Upper lobe of right lung (tissue), 1 donor: ENCODE results near the gene FRY. TPM values are rescaled to one million over a fixed set of nuclear protein-coding genes. Genes with fewer than 3 reads are reported as not detected.
"Not testable (repeated sequence)": the region's sequence is repeated elsewhere in the genome, so short reads cannot be mapped to it uniquely, and the experiment has no call there.

ENCODE experiments used
- ATAC-seq: fragments of 200-7000 bp; cut with Tn5 transposase; one replicate; pipeline ENCODE4 v1.9.1; 2020; ENCODE audit warnings: mild to moderate bottlenecking, moderate library complexity
- DNase-seq: peaks from one replicate; pipeline ENCODE4 v3.0.0-alpha.2; 2020
- H3K27ac ChIP-seq: fragments of 200-600 bp; one replicate; pipeline ENCODE4 v1.8.0; 2022
- H3K27me3 ChIP-seq: fragments of 200-600 bp; one replicate; pipeline ENCODE4 v1.8.0; 2022; ENCODE audit warnings: mild to moderate bottlenecking
- H3K36me3 ChIP-seq: fragments of 200-600 bp; one replicate; pipeline ENCODE4 v1.8.0; 2022
- H3K4me1 ChIP-seq: fragments of 200-600 bp; one replicate; pipeline ENCODE4 v1.8.0; 2022
- H3K4me3 ChIP-seq: fragments of 200-600 bp; one replicate; pipeline ENCODE4 v1.8.0; 2022; ENCODE audit warnings: mild to moderate bottlenecking
- H3K9me3 ChIP-seq: fragments of 200-600 bp; one replicate; pipeline ENCODE4 v1.8.0; 2022
- CTCF ChIP-seq: fragments of 200-600 bp; IDR thresholded peaks from one replicate; pipeline ENCODE4 v1.8.0; 2022; ENCODE audit warnings: antibody characterized with exemption
- intact Hi-C: fragments of 100-400 bp; cut with DNase I; formaldehyde crosslinking; loops from one replicate; pipeline ENCODE4 v1.11.0; 2022
- long read RNA-seq: library from polyadenylated mRNA; unstranded; transcript quantifications from one replicate; pipeline ENCODE4 v2.0.0, GENCODE V29; 2021
- total RNA-seq: library from RNA; stranded (reverse); fragmentation: NEBNext Ultra II Directional; extraction: Animal tissue kit (Norgen Biotek cat#: 25700); gene quantifications from one replicate; pipeline ENCODE4 v1.2.1, GENCODE V29; 2021
- donor health status: DM: no; HTN: yes; CAD: no; lungs with severe emphysema.

Gene FRY
- 76.6 TPM for total RNA-seq
- long read RNA-seq, partial matches to known transcripts = 55 of 71 reads
- long read RNA-seq, other reads (novel, unspliced or antisense) = 14 of 71 reads

- intact Hi-C loops = no loop called here
- H3K9me3 ChIP-seq = no peaks in the 10 kb centered on the region
- no peaks in the 10 kb centered on the region for H3K27me3 ChIP-seq
- H3K4me3 ChIP-seq = peak within 1 kb of the TSS; percentile 71
- peak within 1 kb of the TSS; percentile 53 for H3K27ac ChIP-seq
- ATAC-seq (peak; percentile 86), DNase-seq (peak; percentile 78)
- peaks cover 5% of the 10 kb centered on the region for H3K4me1 ChIP-seq
- no peaks in the 10 kb centered on the region for H3K36me3 ChIP-seq
- TF ChIP-seq CTCF = no peak
These were observed at the start of gene FRY for GRCh38 chr13:32031025-32031814. Gene FRY, plus strand, starts transcription at chr13:32031774. Its CDS starts 22 bp downstream, at chr13:32031796.

DNA sequence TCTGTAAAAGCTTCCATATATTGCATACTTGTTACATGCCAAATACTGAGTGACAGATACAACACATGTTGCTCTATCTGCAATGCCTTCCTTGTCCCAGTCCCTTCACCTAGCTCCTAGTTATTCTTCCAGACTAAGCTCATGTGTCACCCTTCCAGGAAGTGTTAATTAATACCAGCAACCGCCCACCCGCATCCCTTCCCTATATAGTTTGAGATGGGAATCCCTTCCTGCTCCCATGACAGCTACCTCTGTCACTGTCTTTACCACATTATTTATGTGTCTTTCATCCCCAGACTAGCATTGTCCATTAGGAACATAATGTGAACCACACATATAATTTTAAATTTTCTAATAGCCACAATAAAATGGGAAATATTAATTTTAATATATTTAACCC lies 49.5 kb upstream of the FRY start:
- TF ChIP-seq CTCF = no peak
- H3K4me3 ChIP-seq = no peak overlapping the region
- no peaks in the 10 kb centered on the region for H3K4me1 ChIP-seq
- H3K36me3 ChIP-seq = no peaks in the 10 kb centered on the region
- H3K9me3 ChIP-seq = no peaks in the 10 kb centered on the region
- DNase-seq (no peak), ATAC-seq (peak; percentile 58)
- H3K27ac ChIP-seq = no peak overlapping the region
- intact Hi-C loops = no loop called here
- no peaks in the 10 kb centered on the region for H3K27me3 ChIP-seq

- H3K27me3 ChIP-seq = no peaks in the 10 kb centered on the region
- H3K36me3 ChIP-seq = no peaks in the 10 kb centered on the region
- no peak for TF ChIP-seq CTCF
- no peaks in the 10 kb centered on the region for H3K9me3 ChIP-seq
- ATAC-seq (peak; percentile 95), DNase-seq (peak; percentile 84)
- H3K4me3 ChIP-seq = no peak overlapping the region
- H3K27ac ChIP-seq = no peak overlapping the region
- intact Hi-C loops = no loop called here
- H3K4me1 ChIP-seq = no peaks in the 10 kb centered on the region
These were observed 49.0 kb upstream of the FRY start for GRCh38 chr13:31982540-31982939.

DNA sequence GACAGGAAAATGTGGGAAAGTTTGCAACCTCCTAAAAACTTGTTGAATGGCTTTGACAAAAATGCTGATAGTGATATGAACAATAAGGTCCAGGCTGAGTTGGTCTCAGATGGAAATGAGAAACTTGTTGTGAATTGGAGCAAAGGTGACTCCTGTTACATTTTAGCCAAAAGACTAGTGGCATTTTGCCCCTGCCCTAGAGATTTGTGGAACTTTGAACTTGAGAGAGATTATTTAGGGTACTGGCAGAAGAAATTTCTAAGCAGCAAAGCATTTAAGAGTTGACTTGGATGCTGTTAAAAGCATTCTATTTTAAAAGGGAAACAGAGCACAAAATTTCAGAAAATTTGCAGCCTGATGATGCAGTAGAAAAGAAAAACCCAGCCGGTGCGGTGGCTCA lies 47.9 kb upstream of the FRY start:
- H3K9me3 ChIP-seq, H3K27ac ChIP-seq, H3K36me3 ChIP-seq, H3K4me3 ChIP-seq, H3K4me1 ChIP-seq, DNase-seq, intact Hi-C loops, ATAC-seq, H3K27me3 ChIP-seq: not testable (repeated sequence)

DNA sequence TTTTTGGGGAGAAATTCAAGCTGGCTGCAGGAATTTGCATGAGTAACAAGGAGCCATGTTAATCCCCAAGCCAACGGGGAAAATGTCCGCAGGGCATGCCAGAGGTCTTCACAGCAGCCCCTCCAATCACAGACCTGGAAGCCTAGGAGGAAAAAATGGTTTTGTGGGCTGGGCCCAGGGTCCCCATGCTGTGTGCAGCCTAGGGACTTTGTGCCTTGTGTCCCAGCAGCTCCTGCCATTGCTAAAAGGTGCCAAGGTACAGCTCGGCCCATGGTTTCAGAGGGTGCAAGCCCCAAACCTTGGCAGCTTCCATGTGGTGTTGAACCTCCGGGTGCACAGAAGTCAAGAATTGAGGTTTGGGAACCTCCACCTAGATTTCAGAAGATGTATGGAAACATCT lies 47.2 kb upstream of the FRY start:
- ATAC-seq, intact Hi-C loops, H3K27me3 ChIP-seq: not testable (repeated sequence)

GRCh38 chr13:31986676-31987470 lies 44.7 kb upstream of the FRY start:
- ATAC-seq (no peak), DNase-seq (no peak)
- Histone ChIP-seq H3K36me3 (no peaks in the 10 kb centered on the region), H3K9me3 (no peaks in the 10 kb centered on the region), H3K27ac (no peak overlapping the region), H3K4me1 (no peaks in the 10 kb centered on the region), H3K4me3 (no peak overlapping the region), H3K27me3 (no peaks in the 10 kb centered on the region)
- intact Hi-C loops = no loop called here
- no peak for TF ChIP-seq CTCF

More for the DNA sequence above, 47.2 kb upstream of the FRY start:
- not testable (repeated sequence) for H3K36me3 ChIP-seq, H3K9me3 ChIP-seq, DNase-seq, H3K27ac ChIP-seq, H3K4me3 ChIP-seq, H3K4me1 ChIP-seq
